Lung (tissue), 12 donors: ENCODE results near the gene SHISA7. TPM values are rescaled to one million over a fixed set of nuclear protein-coding genes. Genes with fewer than 3 reads are reported as not detected.

Source experiments
- ATAC-seq: fragments of 200-7000 bp; cut with Tn5 transposase; one replicate; pipeline ENCODE4 v1.9.1; 2020; ENCODE audit warnings: moderate number of reproducible peaks; ENCODE audit not compliant: insufficient read depth, low FRiP score
- DNase-seq, 3 donors: peaks; one replicate each; pipeline ENCODE4 v3.0.0-alpha.2; 2013 to 2017
- H3K27ac ChIP-seq, 2 donors: one replicate each; pipeline ENCODE4 v1.5.1; 2013; ENCODE audit warnings: mild to moderate bottlenecking in 2 of 2, moderate library complexity in 2 of 2, control low read depth in 1 of 2, inconsistent platforms in 1 of 2, low read depth in 1 of 2, low read length in 1 of 2
- H3K27me3 ChIP-seq, 3 donors: one replicate each; pipeline ENCODE4 v1.5.1; 2013; ENCODE audit warnings: low read length in 2 of 3; ENCODE audit not compliant: control insufficient read depth in 3 of 3, insufficient read depth in 3 of 3
- H3K36me3 ChIP-seq, 4 donors: one replicate each; pipeline ENCODE4 v1.5.1; 2013; ENCODE audit warnings: low read length in 4 of 4, mild to moderate bottlenecking in 1 of 4, moderate library complexity in 1 of 4; ENCODE audit not compliant: control insufficient read depth in 4 of 4, insufficient read depth in 4 of 4
- H3K4me1 ChIP-seq, 5 donors: one replicate each; pipeline ENCODE4 v1.5.1; 2013; ENCODE audit warnings: low read length in 5 of 5, mild to moderate bottlenecking in 2 of 5, moderate library complexity in 1 of 5; ENCODE audit not compliant: control insufficient read depth in 5 of 5, insufficient read depth in 5 of 5
- H3K4me3 ChIP-seq: one replicate; pipeline ENCODE4 v1.5.1; 2013; ENCODE audit warnings: mild to moderate bottlenecking, control low read depth, moderate library complexity
- H3K9ac ChIP-seq, 2 donors: one replicate each; pipeline ENCODE4 v1.5.1; 2013; ENCODE audit warnings: low read length in 2 of 2, control low read depth in 1 of 2; ENCODE audit not compliant: insufficient read depth in 1 of 2
- H3K9me3 ChIP-seq, 4 donors: one replicate each; pipeline ENCODE4 v1.5.1; 2013; ENCODE audit warnings: low read length in 3 of 4, mild to moderate bottlenecking in 1 of 4, moderate library complexity in 1 of 4; ENCODE audit not compliant: control insufficient read depth in 4 of 4, insufficient read depth in 3 of 4
- WGBS, 2 donors: extraction: QIAGEN DNeasy Blood & Tissue Kit; methylation state at CpG; one replicate each; pipeline ENCODE4 v1.1.7; 2013; 5-methylcytosine and 5-hydroxymethylcytosine counted together
- polyA plus RNA-seq, 2 donors: library from polyadenylated mRNA; stranded (reverse); fragments of 200-250 nt; gene quantifications; one replicate each; pipeline ENCODE4 v1.2.1, GENCODE V29; 2013
- total RNA-seq, 2 donors: library from RNA; depleted of rRNA in 1 of 2; stranded (reverse); fragments of >200 nt in 1 of 2; gene quantifications; one replicate each; pipeline ENCODE4 v1.2.1, GENCODE V29; 2014 to 2021
- TF ChIP-seq, protein P1 (sequence below): IDR thresholded peaks from 2 replicates; pipeline ENCODE4 v1.5.1; 2012; ENCODE audit warnings: mild to moderate bottlenecking; ENCODE audit errors: control extremely low read depth, extremely low read depth
- donor health status: control.
- donor health status: control.
- donor health status: Bipolar disorder and iron deficiency.
- donor health status: healthy.
- donor health status: DM: yes; HTN: yes; CAD: no.

Gene SHISA7
- total and polyA plus RNA-seq, 4 donors, result 0.03 to 0.14 TPM; not detected in 2

DNA sequence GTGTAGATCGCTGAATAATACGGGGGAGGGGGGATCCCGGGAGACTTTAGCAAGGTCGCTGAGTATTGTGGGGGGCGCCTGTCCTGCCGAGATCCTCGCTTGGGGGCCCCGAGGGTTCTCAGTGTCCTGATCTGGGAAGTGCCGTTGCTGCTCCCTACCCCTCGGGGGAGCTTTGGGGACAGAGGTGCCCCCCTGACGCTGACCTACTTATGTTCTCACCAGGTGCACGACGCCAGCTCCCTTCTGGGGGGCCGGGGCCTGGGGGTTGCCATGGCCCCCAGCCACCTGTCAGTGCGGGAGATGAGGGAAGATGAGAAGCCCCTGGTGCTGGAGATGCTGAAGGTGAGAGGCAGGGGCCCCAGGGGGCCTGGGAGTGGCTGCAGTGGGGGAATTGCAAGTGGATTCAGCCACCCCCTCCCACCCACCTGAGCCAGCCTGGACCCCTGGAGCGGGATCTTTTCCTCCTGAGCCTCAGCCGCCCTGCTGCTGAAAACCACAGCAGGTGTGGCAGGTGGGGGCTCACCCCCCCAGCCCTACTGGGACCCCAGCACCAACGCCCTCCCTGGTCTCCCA lies 42.4 kb upstream of the SHISA7 start:
- ATAC-seq, result no peak
- 30% methylated on average over 18 of the region's 18 CpGs for WGBS, 2 donors
- peaks cover 0 to 26% (median 1%) of the 10 kb centered on the region in 4 donors for H3K36me3 ChIP-seq
- H3K4me1 ChIP-seq, result peaks cover 4 to 41% (median 10%) of the 10 kb centered on the region in 5 donors
- TF ChIP-seq, protein P1, sequence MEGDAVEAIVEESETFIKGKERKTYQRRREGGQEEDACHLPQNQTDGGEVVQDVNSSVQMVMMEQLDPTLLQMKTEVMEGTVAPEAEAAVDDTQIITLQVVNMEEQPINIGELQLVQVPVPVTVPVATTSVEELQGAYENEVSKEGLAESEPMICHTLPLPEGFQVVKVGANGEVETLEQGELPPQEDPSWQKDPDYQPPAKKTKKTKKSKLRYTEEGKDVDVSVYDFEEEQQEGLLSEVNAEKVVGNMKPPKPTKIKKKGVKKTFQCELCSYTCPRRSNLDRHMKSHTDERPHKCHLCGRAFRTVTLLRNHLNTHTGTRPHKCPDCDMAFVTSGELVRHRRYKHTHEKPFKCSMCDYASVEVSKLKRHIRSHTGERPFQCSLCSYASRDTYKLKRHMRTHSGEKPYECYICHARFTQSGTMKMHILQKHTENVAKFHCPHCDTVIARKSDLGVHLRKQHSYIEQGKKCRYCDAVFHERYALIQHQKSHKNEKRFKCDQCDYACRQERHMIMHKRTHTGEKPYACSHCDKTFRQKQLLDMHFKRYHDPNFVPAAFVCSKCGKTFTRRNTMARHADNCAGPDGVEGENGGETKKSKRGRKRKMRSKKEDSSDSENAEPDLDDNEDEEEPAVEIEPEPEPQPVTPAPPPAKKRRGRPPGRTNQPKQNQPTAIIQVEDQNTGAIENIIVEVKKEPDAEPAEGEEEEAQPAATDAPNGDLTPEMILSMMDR, result no peak
- H3K27ac ChIP-seq, result peak overlapping the region; percentile 77 to 81
- no peak overlapping the region for H3K9ac ChIP-seq
- no peak for DNase-seq
- peak overlapping the region; percentile 51 for H3K4me3 ChIP-seq
- no peaks in the 10 kb centered on the region for H3K27me3 ChIP-seq
- H3K9me3 ChIP-seq, result no peaks in the 10 kb centered on the region

DNA sequence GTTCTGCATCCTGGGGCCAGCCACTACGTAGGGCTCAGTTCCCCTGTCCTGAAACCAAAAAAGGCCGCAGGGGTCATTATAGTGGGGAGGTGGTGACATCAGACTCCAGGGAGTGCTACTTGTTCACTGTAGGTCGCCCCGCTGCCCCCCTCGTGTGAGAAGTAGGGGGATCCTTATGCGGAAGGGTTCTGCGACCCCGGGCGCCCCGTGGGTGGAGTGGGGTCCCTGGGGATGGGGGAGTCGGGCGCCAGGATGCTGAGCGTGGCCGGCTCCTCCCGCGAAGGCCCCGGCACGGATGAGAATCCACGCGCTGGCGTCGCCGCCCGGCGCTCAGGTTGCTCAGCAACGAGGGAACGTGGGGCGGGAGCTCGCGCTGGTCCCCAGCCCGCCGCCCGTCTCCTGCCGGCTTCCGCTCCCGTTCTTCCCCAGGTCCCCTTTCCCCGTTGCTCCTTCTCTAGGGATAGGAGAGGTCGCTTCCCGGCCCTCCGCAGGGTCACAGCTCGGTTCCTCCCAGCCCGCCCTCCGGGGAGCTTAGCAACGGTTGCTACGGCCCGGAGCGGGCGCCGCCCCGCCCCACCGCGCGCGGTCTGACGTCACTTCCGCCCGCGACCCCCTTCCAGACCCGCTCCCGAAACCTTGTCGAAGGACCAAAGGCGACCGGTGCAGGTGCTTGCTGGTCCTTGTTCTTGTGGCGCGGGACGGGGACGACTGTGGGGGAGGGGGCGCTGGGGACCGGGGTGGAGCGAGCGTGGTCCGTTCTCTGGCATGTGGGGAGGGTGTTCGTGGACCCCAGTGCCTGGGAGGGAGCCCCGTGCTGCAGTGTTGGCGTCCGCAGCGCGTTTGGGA lies 41.7 kb upstream of the SHISA7 start, which contains the start of gene NAT14:
NAT14 (plus strand) TSS at position 596 of the 846 bp plus-strand sequence. CDS start 521 bp downstream, outside the sequence.
- no peak for ATAC-seq
- TF ChIP-seq, protein P1, result no peak

DNA sequence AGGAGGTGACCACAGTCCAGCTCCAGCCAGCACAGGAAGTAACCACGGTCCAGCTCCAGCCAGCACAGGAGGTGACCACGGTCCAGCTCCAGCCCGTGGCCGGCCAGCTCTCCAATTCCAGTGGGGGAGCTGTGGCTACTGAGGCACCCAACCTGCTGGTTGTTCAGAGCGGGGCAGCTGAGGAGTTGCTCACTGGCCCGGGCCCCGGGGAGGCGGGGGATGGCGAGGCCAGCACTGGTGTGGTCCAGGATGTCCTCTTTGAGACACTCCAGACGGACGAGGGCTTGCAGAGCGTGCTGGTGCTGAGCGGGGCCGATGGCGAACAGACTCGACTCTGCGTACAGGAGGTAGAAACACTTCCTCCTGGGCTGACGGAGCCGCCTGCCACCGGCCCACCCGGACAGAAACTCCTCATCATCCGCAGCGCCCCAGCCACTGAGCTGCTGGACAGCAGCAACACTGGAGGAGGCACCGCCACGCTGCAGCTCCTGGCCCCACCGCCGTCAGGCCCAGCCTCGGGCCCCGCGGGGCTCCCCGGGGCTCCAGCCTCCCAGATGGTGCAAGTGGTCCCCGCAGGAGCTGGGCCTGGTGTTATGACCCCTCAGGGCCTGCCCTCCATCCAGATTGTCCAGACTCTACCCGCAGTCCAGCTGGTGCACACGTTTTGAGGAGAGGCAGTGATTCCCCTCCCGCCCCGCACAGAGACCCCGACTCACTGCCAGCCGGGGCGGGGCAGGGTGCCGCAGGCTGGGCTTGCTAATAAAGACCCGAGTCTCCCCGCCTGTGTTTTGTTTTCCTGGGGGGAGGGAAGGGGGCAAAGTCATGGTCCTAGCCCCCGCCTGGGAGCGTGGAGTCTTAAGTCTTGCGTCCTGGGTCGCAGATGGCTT lies 40.8 kb upstream of the SHISA7 start:
- no peak overlapping the region for H3K4me3 ChIP-seq
- peaks cover 4 to 36% (median 10%) of the 10 kb centered on the region in 5 donors for H3K4me1 ChIP-seq
- WGBS, 2 donors, result 82 to 85% methylated on average over 46 of the region's 46 CpGs
- no peaks in the 10 kb centered on the region for H3K27me3 ChIP-seq
- no peaks in the 10 kb centered on the region for H3K9me3 ChIP-seq
- DNase-seq, result no peak
- TF ChIP-seq, protein P1, result no peak
- H3K36me3 ChIP-seq, result peaks cover 0 to 26% (median 1%) of the 10 kb centered on the region in 4 donors
- H3K9ac ChIP-seq, result no peak overlapping the region
- peak overlapping the region in 1 of 2 donors; percentile 81 for H3K27ac ChIP-seq
- ATAC-seq, result no peak

More for the DNA sequence above, 41.7 kb upstream of the SHISA7 start, which contains the start of gene NAT14:
- Histone ChIP-seq H3K36me3 (peaks cover 0 to 26% (median 1%) of the 10 kb centered on the region in 4 donors), H3K4me3 (peak within 1 kb of the TSS; percentile 51), H3K4me1 (peaks cover 4 to 41% (median 10%) of the 10 kb centered on the region in 5 donors), H3K9ac (peak within 1 kb of the TSS; percentile 25 to 28), H3K9me3 (no peaks in the 10 kb centered on the region), H3K27ac (peak within 1 kb of the TSS; percentile 77 to 81), H3K27me3 (no peaks in the 10 kb centered on the region)
- 2% methylated on average over 72 to 78 of the region's 78 CpGs for WGBS, 2 donors
- DNase-seq, result peak; percentile 80 to 90 (median 84)
